ENCODE data around the gene ZNF296. TPM values are rescaled to one million over a fixed set of nuclear protein-coding genes. Genes with fewer than 3 reads are reported as not detected.
"Not testable (repeated sequence)": the region's sequence is repeated elsewhere in the genome, so short reads cannot be mapped to it uniquely, and the experiment has no call there.

Gene ZNF296
- 1.8 and 2.3 TPM in 2 replicates for total RNA-seq

DNA sequence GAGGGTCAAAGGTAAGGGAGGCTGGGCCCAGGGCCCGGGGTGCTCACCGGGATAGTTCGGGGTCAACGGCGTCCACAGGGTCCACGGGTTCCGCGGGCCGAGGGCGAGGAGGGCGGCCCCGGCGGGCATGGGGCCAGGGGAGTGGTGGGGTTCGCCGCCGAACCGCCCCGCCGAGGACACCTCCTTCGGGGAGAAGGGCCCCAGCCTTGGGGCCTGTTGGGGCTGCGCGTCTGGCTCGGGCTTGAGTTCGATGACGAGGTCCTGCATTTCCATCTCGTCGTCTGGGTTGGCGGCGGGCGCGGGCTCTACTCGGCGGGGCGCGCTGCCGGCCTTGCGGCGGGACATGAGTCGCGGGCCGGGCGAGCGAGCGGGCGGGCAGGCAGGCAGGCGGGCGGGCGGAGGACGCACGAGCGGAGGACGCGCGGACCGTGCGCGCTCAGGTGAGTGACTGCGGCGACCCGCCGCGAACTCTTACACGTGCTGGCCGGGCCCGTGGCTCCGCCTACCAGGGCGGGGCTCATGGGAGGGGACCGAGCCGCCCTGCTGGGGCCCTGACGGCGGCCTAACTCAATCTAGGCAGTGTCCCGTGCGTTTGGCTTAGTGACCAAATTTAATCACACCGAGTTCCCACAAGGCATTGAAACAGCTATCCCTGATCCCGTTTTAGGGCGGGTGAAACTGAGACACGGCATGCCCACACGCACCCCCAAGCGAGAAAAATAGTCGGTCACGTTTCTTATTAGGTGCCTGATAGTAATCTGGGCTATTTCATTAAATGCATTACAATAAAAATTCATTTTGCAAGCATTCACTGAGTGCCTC is at the start of gene ZNF296:
Gene ZNF296 (minus strand): TSS at position 450 of the 822 bp plus-strand sequence. CDS start 105 bp downstream, at position 345.
- intact Hi-C loops (cut with micrococcal nuclease), result loop anchor here (1.0 to 5.0 kb wide), 4 partner anchors 37 to 175 kb away; partner anchors contain the start of genes BLOC1S3, CLASRP, MARK4 and RELB

- intact Hi-C loops (cut with micrococcal nuclease), result no loop called here
Measured at GRCh38 chr19:45125360-45125759, 49.1 kb upstream of the ZNF296 start.

- intact Hi-C loops (cut with micrococcal nuclease), result no loop called here
Measured at GRCh38 chr19:45124021-45124420, 47.7 kb upstream of the ZNF296 start.

GRCh38 chr19:45123440-45123850 is 47.2 kb upstream of the ZNF296 start:
- intact Hi-C loops (cut with micrococcal nuclease), result no loop called here

GRCh38 chr19:45122832-45123231 is 46.6 kb upstream of the ZNF296 start:
- intact Hi-C loops (cut with micrococcal nuclease), result no loop called here

DNA sequence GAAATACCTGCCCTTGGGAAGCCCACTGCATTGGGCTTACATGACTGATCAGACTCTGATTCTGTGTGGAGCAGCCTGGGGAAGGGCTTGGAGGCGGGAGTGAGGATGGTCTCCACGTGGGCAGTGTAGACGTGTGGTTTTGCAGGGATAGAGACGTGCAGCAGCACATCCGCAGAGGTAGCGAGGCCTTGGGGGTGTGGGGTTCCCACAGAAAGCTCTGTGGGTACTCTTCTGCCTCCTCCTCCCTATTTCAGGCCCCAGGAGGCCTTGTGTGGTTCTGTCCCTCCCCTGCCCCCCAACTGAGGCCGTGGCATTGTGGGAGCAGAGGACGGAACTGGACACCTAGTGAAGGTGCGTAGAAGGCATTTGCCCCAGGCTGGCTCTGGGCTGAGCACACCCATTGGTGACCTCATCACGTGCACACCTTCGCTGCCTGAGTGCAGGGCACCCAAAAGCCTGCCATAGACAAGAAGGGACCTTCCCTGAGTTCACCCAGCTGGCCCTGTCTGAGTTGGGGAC is 45.6 kb upstream of the ZNF296 start:
- intact Hi-C loops (cut with micrococcal nuclease), result no loop called here

DNA sequence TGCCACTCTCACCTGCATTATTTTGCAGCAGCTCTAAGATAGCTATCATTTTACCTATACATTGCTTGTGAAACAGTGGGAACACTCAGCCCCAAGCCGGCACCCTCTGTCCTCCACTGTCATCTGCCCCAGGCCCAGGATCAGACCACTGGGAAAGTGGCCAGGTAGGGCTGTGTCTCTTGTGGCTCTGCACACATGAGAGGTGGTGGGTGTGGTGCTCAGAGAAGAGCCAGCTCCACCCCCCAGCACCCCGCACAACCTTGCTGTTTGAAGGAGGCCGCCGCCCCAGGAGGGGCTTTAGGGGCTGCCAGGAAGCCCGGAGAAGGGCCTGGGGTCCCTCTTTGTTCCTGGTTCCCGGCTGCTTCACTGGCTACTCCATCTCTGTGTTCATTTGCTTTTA is 43.3 kb upstream of the ZNF296 start:
- intact Hi-C loops (cut with micrococcal nuclease), result no loop called here

- intact Hi-C loops (cut with micrococcal nuclease), result not testable (repeated sequence)
Measured at GRCh38 chr19:45118591-45119355, 42.5 kb upstream of the ZNF296 start.

DNA sequence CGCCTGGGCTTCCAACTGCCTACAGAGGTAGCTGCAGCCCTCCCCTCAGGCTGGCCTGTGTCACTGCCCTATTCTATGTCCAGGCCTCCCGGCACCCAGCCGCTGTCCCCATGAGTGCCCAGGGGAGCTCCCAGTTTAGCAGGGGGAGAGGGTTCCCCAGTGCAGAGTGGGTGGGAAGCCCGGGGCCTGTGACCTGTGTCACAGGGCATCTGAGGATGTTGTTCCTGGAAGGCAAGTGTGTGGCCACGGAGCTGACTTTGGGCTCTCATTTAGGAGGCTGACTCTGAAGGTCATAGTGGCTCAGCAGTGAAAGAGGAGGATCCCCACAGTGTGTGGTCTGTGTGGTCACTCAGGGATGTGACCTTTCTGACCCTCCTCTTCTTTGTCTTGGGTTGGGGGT is 41.8 kb upstream of the ZNF296 start:
- intact Hi-C loops (cut with micrococcal nuclease), result no loop called here

DNA sequence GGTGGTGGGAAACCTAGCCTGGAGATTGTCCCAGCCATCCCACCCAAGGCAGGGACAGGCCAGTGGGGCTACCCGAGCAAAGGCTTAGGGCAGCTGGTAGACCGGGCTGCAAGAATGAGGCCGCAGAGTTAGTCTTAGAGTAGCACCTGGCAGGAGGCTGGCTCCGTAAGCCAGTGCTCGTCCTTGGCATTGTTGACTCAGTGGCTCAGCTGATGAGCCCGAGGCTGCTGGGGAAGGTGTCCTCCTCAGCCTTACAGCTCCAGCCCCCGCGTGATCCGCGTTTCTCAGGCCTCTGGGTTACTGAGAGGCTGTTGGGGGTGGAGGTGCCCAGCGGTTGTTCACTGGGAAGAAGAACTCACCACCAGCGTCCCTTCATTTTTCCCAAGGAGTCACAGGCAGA is 41.4 kb upstream of the ZNF296 start:
- intact Hi-C loops (cut with micrococcal nuclease), result no loop called here

DNA sequence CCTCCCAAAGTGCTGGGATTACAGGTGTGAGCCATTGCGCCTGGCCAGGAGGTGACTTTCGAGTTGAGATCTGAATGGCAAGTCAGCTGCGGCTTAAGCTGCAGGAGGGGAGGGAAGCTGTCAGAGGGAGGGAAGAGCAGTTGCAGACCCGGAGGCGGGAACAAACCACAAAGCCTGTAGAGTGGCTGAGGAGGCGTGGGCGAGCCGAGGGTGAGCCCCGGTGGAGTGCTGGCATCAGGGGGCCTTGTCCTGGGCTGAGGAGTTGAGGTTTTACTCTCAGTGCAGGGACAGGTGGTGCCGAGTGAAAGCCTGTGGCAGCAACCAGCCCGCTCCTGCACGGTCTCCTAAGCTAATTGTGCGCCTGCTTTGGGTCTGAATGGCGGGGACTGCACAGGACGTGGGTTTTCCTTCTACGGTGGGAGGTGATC is 40.9 kb upstream of the ZNF296 start:
- intact Hi-C loops (cut with micrococcal nuclease), result no loop called here

GRCh38 chr19:45115809-45116615 is 39.7 kb upstream of the ZNF296 start:
- intact Hi-C loops (cut with micrococcal nuclease), result no loop called here

DNA sequence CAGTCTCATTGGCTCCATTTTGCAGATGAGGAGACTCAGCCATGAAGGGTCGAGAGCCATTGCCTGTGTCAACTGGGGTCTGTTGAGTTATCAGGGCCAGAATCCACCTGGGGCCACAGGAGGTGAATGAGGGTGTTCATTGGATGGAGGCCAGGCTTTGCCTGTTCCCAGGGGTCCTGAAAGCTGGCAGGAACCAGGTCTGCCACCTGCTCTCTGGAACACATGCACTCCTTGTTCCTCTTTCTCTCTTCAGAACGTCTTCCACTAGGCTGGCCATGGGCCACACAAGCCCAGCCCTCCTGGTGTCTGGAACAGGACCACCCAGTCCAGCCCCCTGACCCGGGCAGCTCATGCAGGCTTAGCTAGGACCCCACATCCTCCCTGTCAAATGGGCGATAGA is 37.8 kb upstream of the ZNF296 start:
- intact Hi-C loops (cut with micrococcal nuclease), result no loop called here

GRCh38 chr19:45113628-45114027 is 37.4 kb upstream of the ZNF296 start:
- intact Hi-C loops (cut with micrococcal nuclease), result no loop called here

DNA sequence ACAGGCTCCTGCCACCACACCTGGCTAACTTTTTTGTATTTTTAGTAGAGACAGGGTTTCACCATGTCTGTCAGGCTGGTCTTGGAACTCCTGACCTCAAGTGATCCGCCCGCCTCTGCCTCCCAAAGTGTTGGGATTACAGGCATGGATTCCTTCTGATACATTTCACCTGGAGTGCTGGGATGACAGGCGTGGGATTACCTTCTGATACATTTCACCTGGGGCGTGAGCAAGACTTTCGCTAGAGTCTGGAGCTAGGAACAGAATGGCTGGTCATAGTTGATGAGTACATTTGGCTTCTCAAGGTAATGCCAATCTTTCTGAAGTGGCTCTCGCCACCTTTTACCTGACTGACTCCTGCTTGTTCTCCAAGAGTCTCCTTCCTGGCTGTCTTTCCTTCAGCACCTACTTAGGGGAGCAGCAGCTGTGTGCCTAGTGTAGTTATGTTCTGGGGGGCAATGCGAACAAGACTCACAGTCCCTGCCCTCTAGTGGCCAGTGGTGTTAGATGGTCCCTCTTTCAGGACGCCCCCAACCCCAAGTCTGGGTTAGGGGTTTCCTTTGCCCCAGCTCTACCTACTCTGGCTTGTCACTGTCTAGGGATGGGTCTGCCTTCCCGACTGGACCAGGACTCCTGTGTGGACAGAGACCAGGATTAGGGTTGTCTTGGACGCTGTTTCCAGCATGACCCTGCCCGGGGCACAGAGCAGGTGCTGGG is 36.0 kb upstream of the ZNF296 start:
- intact Hi-C loops (cut with micrococcal nuclease), result no loop called here

DNA sequence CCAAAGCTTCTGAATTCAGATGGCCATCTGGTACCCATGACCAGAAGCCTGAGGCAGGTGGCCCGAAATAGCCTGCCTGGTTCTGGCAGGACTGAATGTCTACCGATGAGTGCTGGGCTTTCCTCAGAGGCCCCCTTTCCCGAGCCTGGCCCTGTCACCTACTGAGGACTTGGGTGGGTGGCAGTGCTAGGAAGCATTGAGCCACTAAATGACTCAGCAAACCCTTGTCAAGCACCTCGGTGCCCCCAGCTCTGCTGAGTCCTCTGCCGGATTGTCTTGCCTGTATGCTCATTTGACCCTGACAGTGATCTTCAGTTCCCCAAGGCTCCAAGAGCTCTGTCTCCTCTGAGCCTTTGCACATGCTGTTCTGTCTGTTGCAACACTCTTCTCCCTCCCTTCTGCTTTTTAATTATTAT is 34.6 kb upstream of the ZNF296 start:
- intact Hi-C loops (cut with micrococcal nuclease), result no loop called here

GRCh38 chr19:45107621-45108150 is 31.4 kb upstream of the ZNF296 start:
- intact Hi-C loops (cut with micrococcal nuclease), result no loop called here

DNA sequence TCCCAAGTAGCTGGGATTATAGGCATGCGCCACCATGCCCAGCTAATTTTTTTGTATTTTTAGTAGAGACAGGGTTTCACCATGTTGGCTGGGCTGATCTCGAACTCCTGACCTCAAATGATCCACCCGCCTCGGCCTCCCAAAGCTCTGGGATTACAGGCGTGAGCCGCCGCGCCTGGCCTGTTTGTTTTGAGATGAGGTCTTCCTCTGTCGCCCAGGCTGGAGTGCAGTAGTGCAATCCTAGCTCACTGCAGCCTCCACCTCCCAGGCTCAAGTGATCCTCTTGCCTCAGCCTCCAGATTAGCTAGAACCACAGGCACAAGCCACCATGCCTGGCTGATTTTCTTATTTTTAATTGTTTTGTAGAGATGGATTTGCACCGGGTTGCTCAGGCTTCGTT is 30.1 kb upstream of the ZNF296 start:
- intact Hi-C loops (cut with micrococcal nuclease), result not testable (repeated sequence)

DNA sequence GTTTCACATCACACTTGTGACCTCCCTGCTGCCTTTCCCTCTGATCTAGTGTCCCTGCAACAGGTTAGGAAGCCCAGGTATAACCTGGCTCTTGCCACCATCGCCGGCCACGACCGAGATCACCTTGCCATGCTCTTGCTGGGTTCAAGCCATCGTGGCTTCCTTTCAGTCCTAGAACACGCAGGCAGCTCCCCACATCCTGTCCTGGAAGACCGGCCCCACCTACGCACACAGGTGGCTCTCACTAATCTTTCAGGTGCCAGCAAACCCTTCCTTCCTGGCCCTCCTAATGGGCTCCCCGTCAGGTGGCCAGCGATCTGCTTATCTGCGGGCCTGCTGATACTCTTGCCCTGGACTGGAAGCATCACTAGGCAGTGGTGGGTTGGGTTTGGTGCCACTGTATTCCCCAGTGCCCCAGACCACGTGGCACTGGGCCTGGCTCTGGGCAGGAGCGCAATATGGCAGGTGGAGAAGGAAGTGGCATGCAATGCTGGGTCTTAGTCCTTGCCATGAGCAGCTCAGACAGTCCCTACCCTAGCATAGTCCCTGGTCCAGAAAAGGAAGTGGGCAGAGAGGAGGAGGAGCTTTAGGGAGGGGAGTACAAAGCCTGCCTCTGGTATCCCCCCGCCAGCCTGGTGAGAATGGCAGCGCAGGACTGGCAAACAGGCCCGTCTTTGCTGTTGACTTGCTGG is 28.5 kb upstream of the ZNF296 start:
- intact Hi-C loops (cut with micrococcal nuclease), result no loop called here

Data from T-helper 1 cell treated with Interleukin-12 subunit alpha and Interleukin-12 subunit beta and Interleukin-4 antibody, amounts not matched to agents 30 ng/mL and 1 ng/mL, for 36 hours (primary cell).